K562 (cell line): Measurements from ENCODE around the gene RGS14. TPM values are rescaled to one million over a fixed set of nuclear protein-coding genes. Genes with fewer than 3 reads are reported as not detected.

Source experiments
- ARID2 ChIP-seq: fragments of 450-650 bp; IDR thresholded peaks from 2 replicates; pipeline ENCODE4 v1.6.1; 2017; ENCODE audit warnings: antibody characterized with exemption, mild to moderate bottlenecking
- CBX2 ChIP-seq: fragments of 200-600 bp; sonication (generic); IDR thresholded peaks from one replicate; pipeline ENCODE4 v1.6.1; 2012; ENCODE audit warnings: mild to moderate bottlenecking, low read length, inconsistent platforms; ENCODE audit not compliant: insufficient read depth, poor library complexity, severe bottlenecking
- ETS1 ChIP-seq: conservative IDR thresholded peaks from 2 replicates; pipeline ENCODE4 v1.6.1; 2011; ENCODE audit warnings: low read depth, mild to moderate bottlenecking, low read length; ENCODE audit not compliant: control insufficient read depth
- FIP1L1 ChIP-seq: fragments of 200-400 bp; formaldehyde crosslinking; IDR thresholded peaks from 2 replicates; pipeline ENCODE4 v1.6.1; 2018; ENCODE audit warnings: mild to moderate bottlenecking, low read depth, low read length; ENCODE audit not compliant: poor library complexity, severe bottlenecking
- HCFC1 ChIP-seq: IDR thresholded peaks from 2 replicates; pipeline ENCODE4 v1.6.1; 2012; ENCODE audit warnings: low read depth, low read length, improper control_type of control experiment
- HDAC1 ChIP-seq, 2 experiments: fragments of 450-650 bp; IDR thresholded peaks; 2 replicates each; pipeline ENCODE4 v1.6.1; 2016 to 2017; ENCODE audit warnings: inconsistent platforms in 1 of 2, mild to moderate bottlenecking in 1 of 2, moderate library complexity in 1 of 2
- HDAC6 ChIP-seq: IDR thresholded peaks from 2 replicates; pipeline ENCODE4 v1.6.1; 2012; ENCODE audit warnings: low read depth, mild to moderate bottlenecking, control low read depth, inconsistent platforms, low read length, moderate library complexity
- HNRNPL ChIP-seq: fragments of 200-400 bp; formaldehyde crosslinking; IDR thresholded peaks from 2 replicates; pipeline ENCODE4 v1.6.1; 2017; ENCODE audit warnings: low read depth, mild to moderate bottlenecking, low read length
- L3MBTL2 ChIP-seq: fragments of 450-650 bp; IDR thresholded peaks from 2 replicates; pipeline ENCODE4 v1.6.1; 2016; ENCODE audit warnings: mild to moderate bottlenecking, moderate library complexity
- NBN ChIP-seq: fragments of 450-650 bp; IDR thresholded peaks from 2 replicates; pipeline ENCODE4 v1.6.1; 2016; ENCODE audit warnings: low read depth, mild to moderate bottlenecking
- PBX2 ChIP-seq, 2 experiments: IDR thresholded peaks in 1 of 2; conservative IDR thresholded peaks in 1 of 2; 2 replicates each; pipeline ENCODE4 v1.6.1; 2016; ENCODE audit warnings: low read depth in 2 of 2, mild to moderate bottlenecking in 1 of 2, missing compliant biosample characterization in 1 of 2, missing genetic modification characterization in 1 of 2, moderate library complexity in 1 of 2
- PCBP2 ChIP-seq: fragments of 200-400 bp; formaldehyde crosslinking; IDR thresholded peaks from 2 replicates; pipeline ENCODE4 v1.6.1; 2018; ENCODE audit warnings: low read length, low read depth, mild to moderate bottlenecking, moderate library complexity; ENCODE audit not compliant: poor library complexity, severe bottlenecking
- PHF21A ChIP-seq: fragments of 450-650 bp; IDR thresholded peaks from 2 replicates; pipeline ENCODE4 v1.6.1; 2017; ENCODE audit warnings: low read depth, borderline replicate concordance
- RAD51 ChIP-seq: fragments of 450-650 bp; IDR thresholded peaks from 2 replicates; pipeline ENCODE4 v1.7.1; 2016; ENCODE audit warnings: low read depth, mild to moderate bottlenecking, borderline replicate concordance
- SAFB ChIP-seq: fragments of 200-400 bp; formaldehyde crosslinking; IDR thresholded peaks from 2 replicates; pipeline ENCODE4 v1.6.1; 2017; ENCODE audit warnings: low read depth, low read length, borderline replicate concordance
- SRSF1 ChIP-seq: fragments of 200-400 bp; formaldehyde crosslinking; IDR thresholded peaks from 2 replicates; pipeline ENCODE4 v1.6.1; 2017; ENCODE audit warnings: mild to moderate bottlenecking, low read depth, low read length, moderate library complexity
- SRSF9 ChIP-seq: fragments of 200-400 bp; formaldehyde crosslinking; IDR thresholded peaks from 2 replicates; pipeline ENCODE4 v1.6.1; 2017; ENCODE audit warnings: low read depth, low read length, borderline replicate concordance
- TAL1 ChIP-seq: fragments of 450-650 bp; IDR thresholded peaks from 2 replicates; pipeline ENCODE4 v1.6.1; 2016; ENCODE audit warnings: mild to moderate bottlenecking
- ZNF134 ChIP-seq: fragments of 250-450 bp; sonication (Bioruptor Pico); conservative IDR thresholded peaks from 2 replicates; pipeline ENCODE4 v1.4.0; 2020
- ZNF140 ChIP-seq: fragments of 250-450 bp; sonication (Bioruptor Pico); IDR thresholded peaks from 2 replicates; pipeline ENCODE4 v1.8.0; 2021; ENCODE audit warnings: moderate library complexity, mild to moderate bottlenecking, inconsistent platforms
- ZNF347 ChIP-seq: fragments of 450-650 bp; formaldehyde crosslinking; IDR thresholded peaks from 2 replicates; pipeline ENCODE4 v1.4.0; 2020; ENCODE audit warnings: low read depth, mild to moderate bottlenecking, moderate library complexity
- ZNF589 ChIP-seq: fragments of 200-800 bp; sonication (Bioruptor generic); IDR thresholded peaks from 2 replicates; pipeline ENCODE4 v1.6.1; 2016; ENCODE audit warnings: low read depth, missing genetic modification characterization, missing compliant biosample characterization
- ZNF696 ChIP-seq: fragments of 250-450 bp; sonication (Bioruptor Pico); conservative IDR thresholded peaks from 2 replicates; pipeline ENCODE4 v1.4.0; 2020; ENCODE audit warnings: mild to moderate bottlenecking, moderate library complexity
- ZNF699 ChIP-seq: fragments of 250-450 bp; sonication (Bioruptor Pico); IDR thresholded peaks from 2 replicates; pipeline ENCODE4 v1.8.0; 2021; ENCODE audit warnings: mild to moderate bottlenecking, moderate library complexity; ENCODE audit not compliant: insufficient replicate concordance
- polyA plus RNA-seq, 8 experiments: library from polyadenylated mRNA; depleted of rRNA in 4 of 8; stranded (reverse) in 5 of 8; unstranded in 3 of 8; fragments of >200 nt; fragmentation: Nextera tagmentation in 2 of 8; fragmentation: Illumina TruSeq in 1 of 8; extraction: Ambion mirVana in 2 of 8; extraction: Trizol in 1 of 8; gene quantifications; 2 replicates each; pipeline versions ENCODE4 v1.2.1 to v1.2.3, GENCODE V29; 2011 to 2014; ENCODE audit warnings: inconsistent platforms in 1 of 8, missing spikeins in 1 of 8
- total RNA-seq, 7 experiments: library from RNA; depleted of rRNA in 6 of 7; stranded (reverse); fragments of >200 nt in 6 of 7; fragmentation: Illumina TruSeq in 2 of 7; extraction: Trizol in 2 of 7; gene quantifications; 2 replicates each; pipeline versions ENCODE4 v1.2.1 to v1.2.3, GENCODE V29; 2011 to 2021; ENCODE audit warnings: low replicate concordance in 1 of 7

The RGS14 gene
- total and polyA plus RNA-seq, 9 of the 15 experiments (the other 6 are each of a cell fraction or from before 2014, with no cell fraction given), result 0.28 to 75.9 (median 34.5) TPM

- TF ChIP-seq ETS1 (peak; percentile 64; the same call in 1 of the 2 replicates), ZNF347 (CRISPR knock-in tag) (no peak), SAFB (no peak), PCBP2 (no peak), SRSF9 (no peak), CBX2 (no peak), HCFC1 (peak; percentile 22; the same call in 1 of the 2 replicates), HDAC6 (no peak), ZNF134 (CRISPR knock-in tag) (no peak), NBN (peak; percentile 40; the same call in 1 of the 2 replicates), ZNF589 (CRISPR knock-in tag) (no peak), TAL1 (no peak), HNRNPL (no peak), PBX2 (CRISPR knock-in tag; IDR thresholded peaks at IDR 0.05; ENCODE audit: low read depth) (no peak), PBX2 (tag; conservative IDR thresholded peaks at IDR 0.05; ENCODE audit: low read depth) (no peak), ARID2 (no peak), ZNF696 (CRISPR knock-in tag) (no peak), HDAC1 (IDR thresholded peaks at IDR 0.05) (peak in 1 of 2 experiments; percentile 99; a peak in 3 of 4 replicates), RAD51 (peak; percentile 69), L3MBTL2 (peak; percentile 94), SRSF1 (no peak), ZNF140 (no peak), ZNF699 (CRISPR knock-in tag) (no peak), PHF21A (no peak), FIP1L1 (no peak)
Observed at GRCh38 chr5:177311723-177312648, 45.7 kb upstream of the RGS14 start, which contains the start of gene MXD3 (continued).
